Upper lobe of left lung (tissue), 6 donors: ENCODE results near the gene CHAC2. TPM values are rescaled to one million over a fixed set of nuclear protein-coding genes. Genes with fewer than 3 reads are reported as not detected.

Experiments used
- ATAC-seq, 2 donors: fragments of 200-7000 bp; cut with Tn5 transposase; one replicate each; pipeline ENCODE4 v1.9.1; 2022; ENCODE audit warnings: mild to moderate bottlenecking in 2 of 2, moderate library complexity in 2 of 2; ENCODE audit not compliant: low FRiP score in 2 of 2
- DNase-seq, 2 donors: peaks; one replicate each; pipeline ENCODE4 v3.0.0-alpha.2; 2019 to 2020
- H3K27ac ChIP-seq, 4 donors: fragments of 200-600 bp; sonication (generic); one replicate each; pipeline ENCODE4 v1.5.1; 2016 to 2019
- H3K27me3 ChIP-seq, 4 donors: fragments of 200-600 bp; sonication (generic); one replicate each; pipeline ENCODE4 v1.5.1; 2017 to 2019
- H3K36me3 ChIP-seq, 4 donors: fragments of 200-600 bp; sonication (generic); one replicate each; pipeline ENCODE4 v1.5.1; 2016 to 2019
- H3K4me1 ChIP-seq, 4 donors: fragments of 200-600 bp; sonication (generic); one replicate each; pipeline ENCODE4 v1.5.1; 2018 to 2019
- H3K4me3 ChIP-seq, 4 donors: fragments of 200-600 bp; sonication (generic); one replicate each; pipeline ENCODE4 v1.5.1; 2017 to 2019; ENCODE audit warnings: mild to moderate bottlenecking in 2 of 4, moderate library complexity in 1 of 4
- H3K9me3 ChIP-seq, 4 donors: fragments of 200-600 bp; sonication (generic); one replicate each; pipeline ENCODE4 v1.5.1; 2018 to 2019
- CTCF ChIP-seq, 6 experiments: fragments of 450-650 bp in 4 of 6; fragments of 200-600 bp in 2 of 6; sonication (generic) in 2 of 6; IDR thresholded peaks; one replicate each; pipeline ENCODE4 v1.5.1; 2016 to 2019; ENCODE audit warnings: antibody characterized with exemption in 6 of 6
- EP300 ChIP-seq, 4 donors: sonication (generic); formaldehyde crosslinking; IDR thresholded peaks; one replicate each; pipeline ENCODE4 v1.5.1; 2017; ENCODE audit warnings: antibody characterized with exemption in 4 of 4, control low read depth in 2 of 4
- POLR2A ChIP-seq, 4 donors: fragments of 450-650 bp; IDR thresholded peaks; one replicate each; pipeline ENCODE4 v1.5.1; 2016 to 2017; ENCODE audit warnings: antibody characterized with exemption in 4 of 4, mild to moderate bottlenecking in 2 of 4
- POLR2AphosphoS5 ChIP-seq, 2 donors: sonication (generic); formaldehyde crosslinking; IDR thresholded peaks; one replicate each; pipeline ENCODE4 v1.5.1; 2017; ENCODE audit warnings: antibody characterized with exemption in 2 of 2
- WGBS, 2 donors: methylation state at CpG; one replicate each; pipeline ENCODE4 v1.1.5; 2017 to 2018; 5-methylcytosine and 5-hydroxymethylcytosine counted together
- total RNA-seq, 6 donors: library from RNA; depleted of rRNA in 4 of 6; stranded (reverse); fragments of >200 nt in 4 of 6; gene quantifications; one replicate each; pipeline versions ENCODE4 v1.1.0 to v1.2.1, GENCODE V29; 2016 to 2021
- donor health status: DM: no; HTN: no; CAD: no; lungs with moderate emphysema.
- donor health status: DM: no; HTN: yes; CAD: no; lungs with severe emphysema.

Gene CHAC2
- total RNA-seq, 6 donors from 2014 or later, result 0.55 to 5.2 (median 3.1) TPM

- peak; percentile 96 to 97 for ATAC-seq
- TF ChIP-seq CTCF (IDR thresholded peaks at IDR 0.05) (peak in 2 of 6 experiments; percentile 3 to 27), POLR2A (IDR thresholded peaks at IDR 0.05) (peak in 3 of 4 donors; percentile 66 to 84 (median 72)), POLR2AphosphoS5 (IDR thresholded peaks at IDR 0.05) (peak; percentile 91 to 96), EP300 (IDR thresholded peaks at IDR 0.05) (peak in 1 of 4 donors; percentile 80)
- H3K27me3 ChIP-seq, result no peaks in the 10 kb centered on the region
- H3K4me3 ChIP-seq, result peak within 1 kb of the TSS; percentile 71 to 97 (median 80)
- peaks cover 25 to 61% (median 47%) of the 10 kb centered on the region in 4 donors for H3K4me1 ChIP-seq
- H3K36me3 ChIP-seq, result no peaks in the 10 kb centered on the region
- peak; percentile 91 to 96 for DNase-seq
- H3K9me3 ChIP-seq, result no peaks in the 10 kb centered on the region
- 0% methylated on average over 20 to 39 of the region's 77 CpGs for WGBS, 2 donors
- H3K27ac ChIP-seq, result peak within 1 kb of the TSS; percentile 81 to 92 (median 87)
These were observed 19.4 kb downstream of the CHAC2 start, which contains the start of the genes ASB3 and ERLEC1 for GRCh38 chr2:53786705-53787613. Gene ASB3 (minus strand): TSS chr2:53786953. CDS start chr2:53765572, 21,381 bp downstream. Gene ERLEC1 (plus strand): TSS chr2:53787044. CDS start chr2:53787211, 167 bp downstream.

GRCh38 chr2:53787614-53788289, 20.1 kb downstream of the CHAC2 start:
- no peak for TF ChIP-seq CTCF (IDR thresholded peaks at IDR 0.05)
- no peak for TF ChIP-seq EP300 (IDR thresholded peaks at IDR 0.05)
- no peak for TF ChIP-seq POLR2AphosphoS5 (IDR thresholded peaks at IDR 0.05)
- TF ChIP-seq POLR2A (IDR thresholded peaks at IDR 0.05), result no peak
- no peaks in the 10 kb centered on the region for H3K27me3 ChIP-seq
- H3K36me3 ChIP-seq, result no peaks in the 10 kb centered on the region
- DNase-seq, result no peak
- H3K4me3 ChIP-seq, result peak overlapping the region; percentile 71 to 97 (median 80)
- no peaks in the 10 kb centered on the region for H3K9me3 ChIP-seq
- peak overlapping the region; percentile 81 to 92 (median 87) for H3K27ac ChIP-seq
- no peak for ATAC-seq
- H3K4me1 ChIP-seq, result peaks cover 25 to 61% (median 47%) of the 10 kb centered on the region in 4 donors
- 2 to 4% methylated on average over 17 of the region's 17 CpGs for WGBS, 2 donors

GRCh38 chr2:53793261-53793660, 25.7 kb downstream of the CHAC2 start:
- no peaks in the 10 kb centered on the region for H3K27me3 ChIP-seq
- H3K4me1 ChIP-seq, result peaks cover 7 to 29% (median 17%) of the 10 kb centered on the region in 4 donors
- DNase-seq, result no peak
- TF ChIP-seq EP300 (IDR thresholded peaks at IDR 0.05) (no peak), POLR2A (IDR thresholded peaks at IDR 0.05) (no peak), CTCF (IDR thresholded peaks at IDR 0.05) (no peak), POLR2AphosphoS5 (IDR thresholded peaks at IDR 0.05) (no peak)
- peaks cover 4 to 39% (median 25%) of the 10 kb centered on the region in 4 donors for H3K36me3 ChIP-seq
- peak overlapping the region in 3 of 4 donors; percentile 32 to 55 (median 36) for H3K27ac ChIP-seq
- no peaks in the 10 kb centered on the region for H3K9me3 ChIP-seq
- 64 to 66% methylated on average over 3 of the region's 3 CpGs for WGBS, 2 donors
- H3K4me3 ChIP-seq, result no peak overlapping the region
- ATAC-seq, result peak in 1 of 2 donors; percentile 46

GRCh38 chr2:53793821-53794220, 26.2 kb downstream of the CHAC2 start:
- DNase-seq (no peak), ATAC-seq (peak; percentile 61 to 67)
- no peaks in the 10 kb centered on the region for H3K9me3 ChIP-seq
- peak overlapping the region in 2 of 4 donors; percentile 36 to 55 for H3K27ac ChIP-seq
- H3K4me1 ChIP-seq, result peaks cover 3 to 24% (median 12%) of the 10 kb centered on the region in 4 donors
- H3K27me3 ChIP-seq, result no peaks in the 10 kb centered on the region
- no peak for TF ChIP-seq POLR2AphosphoS5 (IDR thresholded peaks at IDR 0.05)
- peak in 2 of 4 donors; percentile 74 to 91 for TF ChIP-seq EP300 (IDR thresholded peaks at IDR 0.05)
- peak in 1 of 4 donors; percentile 5 for TF ChIP-seq POLR2A (IDR thresholded peaks at IDR 0.05)
- no peak for TF ChIP-seq CTCF (IDR thresholded peaks at IDR 0.05)
- peaks cover 4 to 44% (median 28%) of the 10 kb centered on the region in 4 donors for H3K36me3 ChIP-seq
- H3K4me3 ChIP-seq, result no peak overlapping the region
- WGBS, 2 donors, result 60 to 64% methylated on average over 3 of the region's 3 CpGs
